Measurements from ENCODE around the gene FNIP1.
A peak's percentile ranks its signal among the peaks of the same experiment; 100 is the strongest.

FNIP1 gene

DNA sequence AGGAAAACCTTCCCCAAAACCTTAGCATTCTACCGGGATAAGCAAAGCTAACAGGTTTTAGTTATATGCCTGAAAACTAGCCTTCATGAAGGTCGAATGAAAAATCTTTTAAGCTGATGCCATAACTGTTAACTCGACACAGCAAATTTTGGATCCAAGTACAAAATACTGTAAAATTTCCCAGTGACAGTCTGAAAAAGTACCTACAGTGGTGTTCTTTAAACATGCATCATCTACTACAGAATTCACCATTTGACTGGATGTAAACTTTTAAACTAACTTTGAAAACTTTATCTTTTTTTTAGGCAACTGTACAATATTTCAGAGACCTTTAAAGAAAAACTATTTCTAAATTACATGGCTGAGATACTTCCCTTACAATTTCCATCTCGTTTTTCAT, 162.6 kb downstream of the FNIP1 start:
- H3K4me3 ChIP-seq (ENCODE audit: low read length, poor library complexity, severe bottlenecking), result peak overlapping the region; percentile 92
- H3K36me3 ChIP-seq (ENCODE audit: insufficient read depth, low read length), result no peaks in the 10 kb centered on the region
- no peaks in the 10 kb centered on the region for H3K27me3 ChIP-seq (ENCODE audit: insufficient read depth, low read length, poor library complexity, severe bottlenecking)
- peak overlapping the region; percentile 67 for H3K4me2 ChIP-seq (ENCODE audit: low read depth, low read length, poor library complexity, severe bottlenecking)
- peaks cover 58% of the 10 kb centered on the region for H3K79me2 ChIP-seq (ENCODE audit: insufficient read depth, low read length)
- H3K9ac ChIP-seq (ENCODE audit: low read depth, low read length, poor library complexity, severe bottlenecking), result peak overlapping the region; percentile 84
- peaks cover 57% of the 10 kb centered on the region for H3K4me1 ChIP-seq (ENCODE audit: insufficient read depth, low read length, poor library complexity, severe bottlenecking)
- H2AFZ ChIP-seq (ENCODE audit: low read length), result peak overlapping the region; percentile 60; the same call in 1 of the 2 replicates
- H3K9me3 ChIP-seq (ENCODE audit: insufficient read depth, low read depth, low read length), result no peaks in the 10 kb centered on the region
- peaks cover 32% of the 10 kb centered on the region for H4K20me1 ChIP-seq (ENCODE audit: insufficient read depth, low read length, poor library complexity, severe bottlenecking)
- no peak for TF ChIP-seq CTCF (conservative IDR thresholded peaks at IDR 0.05; ENCODE audit: low read length)
- TF ChIP-seq EZH2phosphoT487 (IDR thresholded peaks at IDR 0.05; ENCODE audit: borderline replicate concordance), result no peak
- no peaks in the 10 kb centered on the region for H3K9me2 ChIP-seq (replicated peaks; ENCODE audit: low read depth, low read length)
- H3F3A ChIP-seq (ENCODE audit: low read depth), result peaks cover 9% of the 10 kb centered on the region

GRCh38 chr5:131633830-131634229, 163.0 kb downstream of the FNIP1 start:
- H4K20me1 ChIP-seq (ENCODE audit: insufficient read depth, low read length, poor library complexity, severe bottlenecking), result peaks cover 36% of the 10 kb centered on the region
- H2AFZ ChIP-seq (ENCODE audit: low read length), result no peak overlapping the region
- peak overlapping the region; percentile 67 for H3K4me2 ChIP-seq (ENCODE audit: low read depth, low read length, poor library complexity, severe bottlenecking)
- H3K4me1 ChIP-seq (ENCODE audit: insufficient read depth, low read length, poor library complexity, severe bottlenecking), result peaks cover 56% of the 10 kb centered on the region
- no peaks in the 10 kb centered on the region for H3K9me3 ChIP-seq (ENCODE audit: insufficient read depth, low read depth, low read length)
- H3K9me2 ChIP-seq (replicated peaks; ENCODE audit: low read depth, low read length), result no peaks in the 10 kb centered on the region
- peaks cover 62% of the 10 kb centered on the region for H3K79me2 ChIP-seq (ENCODE audit: insufficient read depth, low read length)
- H3F3A ChIP-seq (ENCODE audit: low read depth), result peaks cover 9% of the 10 kb centered on the region
- peak overlapping the region; percentile 92 for H3K4me3 ChIP-seq (ENCODE audit: low read length, poor library complexity, severe bottlenecking)
- H3K9ac ChIP-seq (ENCODE audit: low read depth, low read length, poor library complexity, severe bottlenecking), result peak overlapping the region; percentile 84
- TF ChIP-seq EZH2phosphoT487 (IDR thresholded peaks at IDR 0.05; ENCODE audit: borderline replicate concordance), result no peak
- no peak for TF ChIP-seq CTCF (conservative IDR thresholded peaks at IDR 0.05; ENCODE audit: low read length)
- H3K36me3 ChIP-seq (ENCODE audit: insufficient read depth, low read length), result no peaks in the 10 kb centered on the region
- no peaks in the 10 kb centered on the region for H3K27me3 ChIP-seq (ENCODE audit: insufficient read depth, low read length, poor library complexity, severe bottlenecking)

DNA sequence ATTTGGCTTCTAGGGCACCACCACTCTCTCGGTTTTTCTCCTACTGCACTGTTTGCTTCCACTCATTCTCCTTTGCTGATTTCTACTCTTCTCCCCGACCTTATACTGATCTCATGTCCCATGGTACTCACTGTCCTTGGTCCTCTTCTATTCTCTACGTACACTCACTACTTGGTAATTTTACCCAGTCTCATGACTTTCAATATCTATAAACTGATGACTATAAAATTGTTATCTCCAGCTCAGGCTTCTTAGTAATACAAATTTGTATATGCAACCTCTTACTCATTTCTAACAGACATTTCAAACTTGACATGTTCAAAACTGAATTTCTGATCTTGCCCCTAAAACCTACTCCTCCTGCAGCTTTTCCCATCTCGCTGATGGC, 165.9 kb downstream of the FNIP1 start:
- Histone ChIP-seq H3K79me2 (ENCODE audit: insufficient read depth, low read length) (peaks cover 91% of the 10 kb centered on the region), H3F3A (ENCODE audit: low read depth) (peaks cover 5% of the 10 kb centered on the region), H2AFZ (ENCODE audit: low read length) (no peak overlapping the region), H3K36me3 (ENCODE audit: insufficient read depth, low read length) (no peaks in the 10 kb centered on the region), H3K4me2 (ENCODE audit: low read depth, low read length, poor library complexity, severe bottlenecking) (peak overlapping the region; percentile 67), H3K9me2 (replicated peaks; ENCODE audit: low read depth, low read length) (no peaks in the 10 kb centered on the region), H3K4me3 (ENCODE audit: low read length, poor library complexity, severe bottlenecking) (peak overlapping the region; percentile 92), H3K9ac (ENCODE audit: low read depth, low read length, poor library complexity, severe bottlenecking) (peak overlapping the region; percentile 49), H3K27me3 (ENCODE audit: insufficient read depth, low read length, poor library complexity, severe bottlenecking) (no peaks in the 10 kb centered on the region), H3K4me1 (ENCODE audit: insufficient read depth, low read length, poor library complexity, severe bottlenecking) (peaks cover 50% of the 10 kb centered on the region), H4K20me1 (ENCODE audit: insufficient read depth, low read length, poor library complexity, severe bottlenecking) (peaks cover 55% of the 10 kb centered on the region), H3K9me3 (ENCODE audit: insufficient read depth, low read depth, low read length) (no peaks in the 10 kb centered on the region)
- TF ChIP-seq CTCF (conservative IDR thresholded peaks at IDR 0.05; ENCODE audit: low read length) (no peak), EZH2phosphoT487 (IDR thresholded peaks at IDR 0.05; ENCODE audit: borderline replicate concordance) (no peak)

Measured in Loucy (cell line).